Medulla oblongata (tissue), 1 donor: Measurements from ENCODE around the gene OSBPL3.

Experiments used
- DNase-seq: peaks from one replicate; pipeline ENCODE4 v3.0.0-alpha.2; 2015; ENCODE audit errors: extremely low spot score

The OSBPL3 gene

GRCh38 chr7:24763303-24763901 lies 216.6 kb downstream of the OSBPL3 start:
- no peak for DNase-seq

- no peak for DNase-seq
These were observed 217.2 kb downstream of the OSBPL3 start for GRCh38 chr7:24762771-24763170.

- no peak for DNase-seq
These were observed 219.0 kb downstream of the OSBPL3 start for GRCh38 chr7:24760968-24761367.

GRCh38 chr7:24757353-24758275 lies 222.4 kb downstream of the OSBPL3 start, which contains the start of gene GSDME:
Gene GSDME (minus strand): TSS chr7:24757464. CDS start chr7:24749774, 7,690 bp downstream.
- peak; percentile 65 for DNase-seq

- DNase-seq: peak; percentile 60
These were observed 223.2 kb downstream of the OSBPL3 start for GRCh38 chr7:24756545-24757352.

GRCh38 chr7:24755541-24756407 lies 224.2 kb downstream of the OSBPL3 start:
- peak; percentile 70 for DNase-seq

GRCh38 chr7:24754906-24755506 lies 225.0 kb downstream of the OSBPL3 start:
- DNase-seq: no peak

- no peak for DNase-seq
These were observed 227.7 kb downstream of the OSBPL3 start for GRCh38 chr7:24752073-24752800.

GRCh38 chr7:24751484-24751883 lies 228.5 kb downstream of the OSBPL3 start:
- DNase-seq: no peak

- no peak for DNase-seq
These were observed 229.4 kb downstream of the OSBPL3 start for GRCh38 chr7:24750441-24751055.

- DNase-seq: no peak
These were observed 231.5 kb downstream of the OSBPL3 start for GRCh38 chr7:24748521-24748920.
